MCF 10A (cell line): ENCODE data around the gene SPACA9. TPM values are rescaled to one million over a fixed set of nuclear protein-coding genes. Genes with fewer than 3 reads are reported as not detected.

Source experiments
- BruUV-seq: library from RNA; stranded (reverse); fragments of 400-500 nt; replicated peaks from 2 replicates; lab custom pipeline; 2021; lab: Mats Ljungman, UMichigan
- CTCF ChIA-PET: fragments of 300-600 bp; sonication (Branson Sonifier 250); formaldehyde crosslinking; extraction: SDS; loops from one replicate; lab custom pipeline; 2021; ENCODE audit warnings: antibody characterized with exemption, inconsistent platforms; lab: Yijun Ruan, JAX
- POLR2A ChIA-PET: fragments of 300-600, 350-650 bp; sonication (Branson Sonifier 250); formaldehyde crosslinking; extraction: SDS; loops from one replicate; lab custom pipeline; 2020; ENCODE audit warnings: antibody characterized with exemption, inconsistent platforms; lab: Yijun Ruan, JAX
- DNase-seq: peaks from one replicate; pipeline ENCODE4 v3.0.0-alpha.2; 2018; ENCODE audit not compliant: unreplicated experiment
- H3K27ac Mint-ChIP-seq: one replicate; pipeline ENCODE4 v1.8.0; 2022; ENCODE audit warnings: mild to moderate bottlenecking, low read depth, mixed read lengths; ENCODE audit not compliant: unreplicated experiment
- H3K27me3 Mint-ChIP-seq: one replicate; pipeline ENCODE4 v1.8.0; 2022; ENCODE audit warnings: mixed read lengths; ENCODE audit not compliant: insufficient read depth, unreplicated experiment
- H3K36me3 Mint-ChIP-seq: one replicate; pipeline ENCODE4 v1.8.0; 2022; ENCODE audit warnings: mild to moderate bottlenecking, moderate library complexity, mixed read lengths; ENCODE audit not compliant: insufficient read depth, unreplicated experiment
- H3K4me1 Mint-ChIP-seq: one replicate; pipeline ENCODE4 v1.8.0; 2022; ENCODE audit warnings: mixed read lengths; ENCODE audit not compliant: insufficient read depth, unreplicated experiment
- H3K4me3 Mint-ChIP-seq: one replicate; pipeline ENCODE4 v1.8.0; 2022; ENCODE audit warnings: mild to moderate bottlenecking, moderate library complexity, mixed read lengths; ENCODE audit not compliant: unreplicated experiment
- H3K9me3 Mint-ChIP-seq: one replicate; pipeline ENCODE4 v1.8.0; 2022; ENCODE audit warnings: mixed read lengths; ENCODE audit not compliant: unreplicated experiment
- intact Hi-C: fragments of 100-400 bp; cut with micrococcal nuclease; formaldehyde crosslinking; loops from 2 replicates; pipeline ENCODE4 v1.14.1; 2022
- total RNA-seq: library from RNA; stranded (reverse); gene quantifications from 2 replicates; pipeline ENCODE4 v1.2.3, GENCODE V29; 2022
- TF ChIP-seq, protein P1 (sequence below): fragments of 200-600 bp; IDR thresholded peaks from one replicate; pipeline ENCODE4 v1.8.0; 2022; ENCODE audit warnings: antibody characterized with exemption, mild to moderate bottlenecking; ENCODE audit not compliant: unreplicated experiment

SPACA9 gene
- total RNA-seq, 1 experiment from 2014 or later = 4.4 TPM

DNA sequence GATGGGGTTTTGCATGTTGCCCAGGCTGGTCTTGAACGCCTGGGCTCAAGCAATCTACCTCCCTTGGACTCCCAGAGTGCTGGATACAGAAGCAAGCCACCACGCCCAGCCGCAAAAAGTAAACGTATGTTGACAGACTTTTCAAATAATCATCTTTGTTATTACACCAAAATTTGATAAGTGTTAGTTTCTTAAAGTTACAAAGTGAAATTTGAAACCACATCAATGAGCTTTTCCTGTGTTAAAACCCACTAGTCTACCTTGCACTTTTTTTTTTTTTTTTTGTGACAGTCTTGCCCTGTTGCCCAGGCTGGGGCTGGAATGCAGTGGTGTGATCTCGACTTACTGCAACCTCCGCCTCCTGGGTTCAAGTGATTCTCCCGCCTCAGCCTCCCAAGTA, 29.9 kb downstream of the SPACA9 start:
- no TSS peak for BruUV-seq

DNA sequence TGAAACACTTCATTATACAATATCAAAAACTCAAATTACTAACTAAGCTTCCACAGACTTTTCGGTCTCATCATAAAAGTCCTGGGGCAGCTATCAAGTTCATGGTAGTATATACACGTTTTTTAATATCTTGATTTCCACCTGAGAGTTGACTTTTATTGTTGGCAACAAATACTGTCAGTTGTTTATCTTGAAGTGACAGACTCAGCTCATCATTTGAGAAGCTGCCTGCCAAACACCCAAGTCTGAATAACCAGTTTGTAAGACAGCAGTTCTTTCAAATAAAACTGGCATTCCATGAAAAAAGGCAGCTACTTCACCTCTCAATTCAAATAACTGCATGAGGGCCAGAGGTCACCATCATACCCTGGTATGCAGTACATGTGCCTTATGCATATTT, 30.6 kb downstream of the SPACA9 start:
- peaks cover 55% of the 10 kb centered on the region for H3K36me3 Mint-ChIP-seq
- DNase-seq = no peak
- intact Hi-C loops = no loop called here
- BruUV-seq = no TSS peak
- H3K9me3 Mint-ChIP-seq = no peaks in the 10 kb centered on the region
- H3K27me3 Mint-ChIP-seq = no peaks in the 10 kb centered on the region
- H3K4me1 Mint-ChIP-seq = no peaks in the 10 kb centered on the region
- TF ChIP-seq, protein P1, sequence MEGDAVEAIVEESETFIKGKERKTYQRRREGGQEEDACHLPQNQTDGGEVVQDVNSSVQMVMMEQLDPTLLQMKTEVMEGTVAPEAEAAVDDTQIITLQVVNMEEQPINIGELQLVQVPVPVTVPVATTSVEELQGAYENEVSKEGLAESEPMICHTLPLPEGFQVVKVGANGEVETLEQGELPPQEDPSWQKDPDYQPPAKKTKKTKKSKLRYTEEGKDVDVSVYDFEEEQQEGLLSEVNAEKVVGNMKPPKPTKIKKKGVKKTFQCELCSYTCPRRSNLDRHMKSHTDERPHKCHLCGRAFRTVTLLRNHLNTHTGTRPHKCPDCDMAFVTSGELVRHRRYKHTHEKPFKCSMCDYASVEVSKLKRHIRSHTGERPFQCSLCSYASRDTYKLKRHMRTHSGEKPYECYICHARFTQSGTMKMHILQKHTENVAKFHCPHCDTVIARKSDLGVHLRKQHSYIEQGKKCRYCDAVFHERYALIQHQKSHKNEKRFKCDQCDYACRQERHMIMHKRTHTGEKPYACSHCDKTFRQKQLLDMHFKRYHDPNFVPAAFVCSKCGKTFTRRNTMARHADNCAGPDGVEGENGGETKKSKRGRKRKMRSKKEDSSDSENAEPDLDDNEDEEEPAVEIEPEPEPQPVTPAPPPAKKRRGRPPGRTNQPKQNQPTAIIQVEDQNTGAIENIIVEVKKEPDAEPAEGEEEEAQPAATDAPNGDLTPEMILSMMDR = no peak
- ChIA-PET CTCF (interaction anchor here (1.4 kb wide), 1 partner anchor 8 kb away, joined by 5 read pairs; no protein-coding TSS in a partner anchor), POLR2A (interaction anchor here (1.5 kb wide), 1 partner anchor 24 kb away, joined by 4 read pairs; no protein-coding TSS in a partner anchor)
- no peak overlapping the region for H3K4me3 Mint-ChIP-seq
- H3K27ac Mint-ChIP-seq = no peak overlapping the region

More for the DNA sequence above, 29.9 kb downstream of the SPACA9 start:
- H3K27me3 Mint-ChIP-seq = no peaks in the 10 kb centered on the region
- no peaks in the 10 kb centered on the region for H3K9me3 Mint-ChIP-seq
- TF ChIP-seq, protein P1 = no peak
- intact Hi-C loops = no loop called here
- H3K36me3 Mint-ChIP-seq = peaks cover 54% of the 10 kb centered on the region
- H3K4me3 Mint-ChIP-seq = no peak overlapping the region
- POLR2A ChIA-PET = interaction anchor here (1.5 kb wide), 1 partner anchor 24 kb away, joined by 4 read pairs; no protein-coding TSS in a partner anchor
- no peak for DNase-seq
- no peaks in the 10 kb centered on the region for H3K4me1 Mint-ChIP-seq
- CTCF ChIA-PET = no interaction called here
- H3K27ac Mint-ChIP-seq = no peak overlapping the region

GRCh38 chr9:132910376-132910775, 31.7 kb downstream of the SPACA9 start:
- Mint-ChIP-seq H3K9me3 (no peaks in the 10 kb centered on the region), H3K27me3 (no peaks in the 10 kb centered on the region), H3K4me3 (no peak overlapping the region), H3K27ac (no peak overlapping the region), H3K4me1 (no peaks in the 10 kb centered on the region), H3K36me3 (peaks cover 58% of the 10 kb centered on the region)
- POLR2A ChIA-PET = interaction anchor here (0.6 to 0.7 kb wide), 2 partner anchors 54 to 1008 kb away, joined by 3 read pairs; no protein-coding TSS in a partner anchor
- CTCF ChIA-PET = interaction anchor here (0.6 to 1.4 kb wide), 6 partner anchors 8 to 1301 kb away, joined by 3 to 5 read pairs (median 3); no protein-coding TSS in a partner anchor
- BruUV-seq = no TSS peak
- DNase-seq = no peak
- TF ChIP-seq, protein P1 = no peak
- intact Hi-C loops = no loop called here

GRCh38 chr9:132912131-132912530, 33.4 kb downstream of the SPACA9 start:
- no peak overlapping the region for H3K27ac Mint-ChIP-seq
- no peak overlapping the region for H3K4me3 Mint-ChIP-seq
- ChIA-PET CTCF (no interaction called here), POLR2A (no interaction called here)
- no peaks in the 10 kb centered on the region for H3K4me1 Mint-ChIP-seq
- peaks cover 68% of the 10 kb centered on the region for H3K36me3 Mint-ChIP-seq
- intact Hi-C loops = no loop called here
- BruUV-seq = no TSS peak
- DNase-seq = no peak
- TF ChIP-seq, protein P1 = no peak
- H3K9me3 Mint-ChIP-seq = no peaks in the 10 kb centered on the region
- no peaks in the 10 kb centered on the region for H3K27me3 Mint-ChIP-seq
